ENCODE results near the gene SLC9C2. TPM values are rescaled to one million over a fixed set of nuclear protein-coding genes. Genes with fewer than 3 reads are reported as not detected.

Gene SLC9C2
- polyA plus RNA-seq, 3 donors = not detected

DNA sequence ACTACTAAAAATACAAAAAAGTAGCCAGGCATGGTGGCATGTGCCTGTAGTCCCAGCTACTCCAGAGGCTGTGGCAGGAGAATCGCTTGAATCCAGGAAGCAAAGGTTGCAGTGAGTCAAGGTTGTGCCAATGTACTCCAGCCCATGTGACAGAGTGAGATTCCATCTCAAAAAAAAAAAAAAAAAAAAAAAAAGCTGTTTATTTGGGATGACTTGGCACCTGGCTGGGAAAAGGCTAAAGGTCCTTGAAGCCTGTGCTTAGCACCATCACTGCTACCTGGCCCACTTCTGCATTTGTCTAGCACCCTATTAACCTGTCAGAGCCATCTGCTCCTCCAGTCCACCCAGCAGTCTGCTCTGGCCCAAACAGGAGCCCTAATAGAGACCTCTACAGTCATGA is 100.8 kb downstream of the SLC9C2 start:
- peaks cover 0 to 1% (median 0%) of the 10 kb centered on the region in 3 donors for H3K27me3 Mint-ChIP-seq (ENCODE audit: low read depth in 3 of 3)
- no peaks in the 10 kb centered on the region for H3K36me3 Mint-ChIP-seq
- Histone ChIP-seq H3K36me3 (replicated peaks in 1 of 2; ENCODE audit: control insufficient read depth in 1 of 2, insufficient read depth in 2 of 2, low read length in 2 of 2) (no peaks in the 10 kb centered on the region), H3K9ac (ENCODE audit: insufficient read depth, low read length, poor library complexity, severe bottlenecking) (no peak overlapping the region), H3K79me2 (ENCODE audit: insufficient read depth, low read length) (no peaks in the 10 kb centered on the region), H3K9me3 (replicated peaks in 1 of 2; ENCODE audit: control insufficient read depth in 1 of 2, insufficient read depth in 1 of 2, low read length in 2 of 2) (peaks cover 0 to under 1% of the 10 kb centered on the region in 2 donors), H3K4me3 (replicated peaks in 1 of 3; ENCODE audit: low read depth in 2 of 3, low read length in 3 of 3) (no peak overlapping the region), H4K20me1 (ENCODE audit: insufficient read depth, low read length) (no peaks in the 10 kb centered on the region), H3K27me3 (ENCODE audit: control insufficient read depth in 2 of 2, insufficient read depth in 2 of 2, low read length in 2 of 2) (no peaks in the 10 kb centered on the region), H3K27ac (ENCODE audit: low read depth in 1 of 2, low read length in 2 of 2) (no peak overlapping the region), H2AFZ (ENCODE audit: insufficient read depth, low read depth, low read length, poor library complexity, severe bottlenecking) (no peak overlapping the region), H3K4me1 (ENCODE audit: control insufficient read depth in 1 of 2, insufficient read depth in 2 of 2, low read length in 2 of 2) (no peaks in the 10 kb centered on the region), H3K4me2 (replicated peaks; ENCODE audit: extremely low read depth, low read length, poor library complexity, severe bottlenecking) (no peak overlapping the region)
- intact Hi-C loops (cut with micrococcal nuclease) = no loop called here
- H3K27ac Mint-ChIP-seq = no peak overlapping the region
- no peak overlapping the region for H3K4me3 Mint-ChIP-seq
- peaks cover 0 to 3% (median 0%) of the 10 kb centered on the region in 7 donors for H3K9me3 Mint-ChIP-seq
- DNase-seq = no peak
- TF ChIP-seq, protein P1, sequence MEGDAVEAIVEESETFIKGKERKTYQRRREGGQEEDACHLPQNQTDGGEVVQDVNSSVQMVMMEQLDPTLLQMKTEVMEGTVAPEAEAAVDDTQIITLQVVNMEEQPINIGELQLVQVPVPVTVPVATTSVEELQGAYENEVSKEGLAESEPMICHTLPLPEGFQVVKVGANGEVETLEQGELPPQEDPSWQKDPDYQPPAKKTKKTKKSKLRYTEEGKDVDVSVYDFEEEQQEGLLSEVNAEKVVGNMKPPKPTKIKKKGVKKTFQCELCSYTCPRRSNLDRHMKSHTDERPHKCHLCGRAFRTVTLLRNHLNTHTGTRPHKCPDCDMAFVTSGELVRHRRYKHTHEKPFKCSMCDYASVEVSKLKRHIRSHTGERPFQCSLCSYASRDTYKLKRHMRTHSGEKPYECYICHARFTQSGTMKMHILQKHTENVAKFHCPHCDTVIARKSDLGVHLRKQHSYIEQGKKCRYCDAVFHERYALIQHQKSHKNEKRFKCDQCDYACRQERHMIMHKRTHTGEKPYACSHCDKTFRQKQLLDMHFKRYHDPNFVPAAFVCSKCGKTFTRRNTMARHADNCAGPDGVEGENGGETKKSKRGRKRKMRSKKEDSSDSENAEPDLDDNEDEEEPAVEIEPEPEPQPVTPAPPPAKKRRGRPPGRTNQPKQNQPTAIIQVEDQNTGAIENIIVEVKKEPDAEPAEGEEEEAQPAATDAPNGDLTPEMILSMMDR (IDR thresholded peaks at IDR 0.05) = no peak
- H3K4me1 Mint-ChIP-seq = no peaks in the 10 kb centered on the region
- WGBS (ENCODE audit: insufficient coverage) = 83% methylated on average over 1 of the region's 1 CpG

DNA sequence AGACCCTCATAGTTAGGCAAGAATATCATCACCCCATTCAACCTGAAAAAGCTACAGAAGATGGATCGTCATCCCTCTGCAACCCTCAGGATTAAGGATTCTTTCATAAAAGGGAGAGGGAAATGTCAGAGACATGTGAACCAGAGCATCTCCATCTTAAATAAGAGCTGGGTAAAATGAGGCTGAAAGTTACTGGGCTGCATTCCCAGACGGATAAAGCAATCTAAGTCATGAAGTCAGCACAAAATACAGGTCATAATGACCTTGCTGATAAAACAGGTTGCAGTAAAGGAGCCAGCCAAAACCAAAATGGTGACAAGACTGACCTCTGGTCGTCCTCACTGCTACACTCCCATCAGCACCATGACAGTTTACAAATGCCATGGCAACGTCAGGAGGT is 103.1 kb downstream of the SLC9C2 start:
- Histone ChIP-seq H3K4me1 (ENCODE audit: control insufficient read depth in 1 of 2, insufficient read depth in 2 of 2, low read length in 2 of 2) (no peaks in the 10 kb centered on the region), H3K4me3 (replicated peaks in 1 of 3; ENCODE audit: low read depth in 2 of 3, low read length in 3 of 3) (no peak overlapping the region), H3K9ac (ENCODE audit: insufficient read depth, low read length, poor library complexity, severe bottlenecking) (no peak overlapping the region), H3K27me3 (ENCODE audit: control insufficient read depth in 2 of 2, insufficient read depth in 2 of 2, low read length in 2 of 2) (no peaks in the 10 kb centered on the region), H3K9me3 (replicated peaks in 1 of 2; ENCODE audit: control insufficient read depth in 1 of 2, insufficient read depth in 1 of 2, low read length in 2 of 2) (peaks cover 0 to 6% of the 10 kb centered on the region in 2 donors), H3K4me2 (replicated peaks; ENCODE audit: extremely low read depth, low read length, poor library complexity, severe bottlenecking) (no peak overlapping the region), H3K79me2 (ENCODE audit: insufficient read depth, low read length) (no peaks in the 10 kb centered on the region), H4K20me1 (ENCODE audit: insufficient read depth, low read length) (no peaks in the 10 kb centered on the region), H2AFZ (ENCODE audit: insufficient read depth, low read depth, low read length, poor library complexity, severe bottlenecking) (no peak overlapping the region), H3K36me3 (replicated peaks in 1 of 2; ENCODE audit: control insufficient read depth in 1 of 2, insufficient read depth in 2 of 2, low read length in 2 of 2) (no peaks in the 10 kb centered on the region), H3K27ac (ENCODE audit: low read depth in 1 of 2, low read length in 2 of 2) (no peak overlapping the region)
- Mint-ChIP-seq H3K4me3 (no peak overlapping the region), H3K27ac (no peak overlapping the region), H3K4me1 (no peaks in the 10 kb centered on the region), H3K27me3 (ENCODE audit: low read depth in 3 of 3) (peaks cover 0 to 1% (median 0%) of the 10 kb centered on the region in 3 donors), H3K36me3 (no peaks in the 10 kb centered on the region), H3K9me3 (peaks cover under 1 to 20% (median 5%) of the 10 kb centered on the region in 7 donors)
- WGBS (ENCODE audit: insufficient coverage) = 75% methylated on average over 1 of the region's 4 CpGs
- intact Hi-C loops (cut with micrococcal nuclease) = no loop called here
- TF ChIP-seq, protein P1 (IDR thresholded peaks at IDR 0.05) = no peak
- DNase-seq = no peak
